K562 (cell line): Measurements from ENCODE around the gene SNAPC2. TPM values are rescaled to one million over a fixed set of nuclear protein-coding genes. Genes with fewer than 3 reads are reported as not detected.

ENCODE experiments used
- DPF2 ChIP-seq: fragments of 450-650 bp; IDR thresholded peaks from 2 replicates; pipeline ENCODE4 v1.6.1; 2016
- ELF4 ChIP-seq: fragments of 450-650 bp; formaldehyde crosslinking; IDR thresholded peaks from 2 replicates; pipeline ENCODE4 v1.4.0; 2022; ENCODE audit warnings: missing genetic modification characterization
- FOS ChIP-seq: IDR thresholded peaks from 3 replicates; pipeline ENCODE4 v1.6.1; 2011; ENCODE audit not compliant: insufficient read length; ENCODE audit errors: extremely low read depth
- FOXJ2 ChIP-seq: fragments of 200-800 bp; sonication (Bioruptor generic); IDR thresholded peaks from 2 replicates; pipeline ENCODE4 v1.6.1; 2016; ENCODE audit warnings: missing genetic modification characterization, missing compliant biosample characterization
- HIVEP1 ChIP-seq: fragments of 250-450 bp; sonication (Bioruptor Pico); IDR thresholded peaks from 2 replicates; pipeline ENCODE4 v1.4.0; 2020; ENCODE audit warnings: mild to moderate bottlenecking
- NCOA4 ChIP-seq: fragments of 450-650 bp; IDR thresholded peaks from 2 replicates; pipeline ENCODE4 v1.6.1; 2018; ENCODE audit warnings: mild to moderate bottlenecking; ENCODE audit not compliant: partially characterized antibody
- RAD21 ChIP-seq, 2 experiments: fragments of 250-450 bp in 1 of 2; fragments of 450-650 bp in 1 of 2; sonication (Bioruptor Pico) in 1 of 2; formaldehyde crosslinking in 1 of 2; IDR thresholded peaks in 1 of 2; conservative IDR thresholded peaks in 1 of 2; 2 replicates each; pipeline versions ENCODE4 v1.4.0 to v1.8.0; 2020 to 2022; ENCODE audit warnings: mild to moderate bottlenecking in 2 of 2, moderate library complexity in 1 of 2
- RBFOX2 ChIP-seq: fragments of 200-400 bp; formaldehyde crosslinking; IDR thresholded peaks from 2 replicates; pipeline ENCODE4 v1.6.1; 2017; ENCODE audit warnings: low read depth, mild to moderate bottlenecking, low read length, moderate library complexity
- RFX1 ChIP-seq: fragments of 450-650 bp; IDR thresholded peaks from 2 replicates; pipeline ENCODE4 v1.6.1; 2016; ENCODE audit warnings: mild to moderate bottlenecking, moderate library complexity
- SMAD1 ChIP-seq: fragments of 150-350 bp; IDR thresholded peaks from 2 replicates; pipeline ENCODE4 v1.6.1; 2014; ENCODE audit warnings: low read length, low read depth; ENCODE audit not compliant: partially characterized antibody
- ZNF165 ChIP-seq: fragments of 250-450 bp; sonication (Bioruptor Pico); IDR thresholded peaks from 2 replicates; pipeline ENCODE4 v1.4.0; 2020; ENCODE audit warnings: borderline replicate concordance
- ZNF175 ChIP-seq: fragments of 200-800 bp; sonication (Bioruptor generic); IDR thresholded peaks from 2 replicates; pipeline ENCODE4 v1.6.1; 2016; ENCODE audit warnings: low read depth, mild to moderate bottlenecking, missing genetic modification characterization, missing compliant biosample characterization
- polyA plus RNA-seq, 8 experiments: library from polyadenylated mRNA; depleted of rRNA in 4 of 8; stranded (reverse) in 5 of 8; unstranded in 3 of 8; fragments of >200 nt; fragmentation: Nextera tagmentation in 2 of 8; fragmentation: Illumina TruSeq in 1 of 8; extraction: Ambion mirVana in 2 of 8; extraction: Trizol in 1 of 8; gene quantifications; 2 replicates each; pipeline versions ENCODE4 v1.2.1 to v1.2.3, GENCODE V29; 2011 to 2014; ENCODE audit warnings: inconsistent platforms in 1 of 8, missing spikeins in 1 of 8
- total RNA-seq, 7 experiments: library from RNA; depleted of rRNA in 6 of 7; stranded (reverse); fragments of >200 nt in 6 of 7; fragmentation: Illumina TruSeq in 2 of 7; extraction: Trizol in 2 of 7; gene quantifications; 2 replicates each; pipeline versions ENCODE4 v1.2.1 to v1.2.3, GENCODE V29; 2011 to 2021; ENCODE audit warnings: low replicate concordance in 1 of 7
- TF ChIP-seq, protein P1 (sequence below): fragments of 200-800 bp; sonication (Bioruptor generic); IDR thresholded peaks from 2 replicates; pipeline ENCODE4 v1.6.1; 2017; ENCODE audit warnings: missing genetic modification characterization, missing compliant biosample characterization
- TF ChIP-seq, protein P2 (sequence below), 2 experiments: fragments of 250-450 bp in 1 of 2; fragments of 450-650 bp in 1 of 2; sonication (Bioruptor Pico) in 1 of 2; IDR thresholded peaks; 2 replicates each; pipeline versions ENCODE4 v1.6.1 to v1.8.0; 2016 to 2021; ENCODE audit warnings: mild to moderate bottlenecking in 2 of 2, moderate library complexity in 2 of 2, missing compliant biosample characterization in 1 of 2, missing genetic modification characterization in 1 of 2
- TF ChIP-seq, protein P3 (sequence below): sonication (generic); formaldehyde crosslinking; IDR thresholded peaks from 2 replicates; pipeline ENCODE4 v1.8.1; 2023; ENCODE audit warnings: mild to moderate bottlenecking, missing genetic modification reagents, moderate library complexity
- TF ChIP-seq, protein P4 (sequence below): IDR thresholded peaks from 2 replicates; pipeline ENCODE4 v1.6.1; 2011; ENCODE audit warnings: borderline replicate concordance, low read depth, mild to moderate bottlenecking, moderate library complexity, low read length; ENCODE audit not compliant: insufficient read depth, poor library complexity, severe bottlenecking

SNAPC2 gene
- total and polyA plus RNA-seq, 9 of the 15 experiments (the other 6 are each of a cell fraction or from before 2014, with no cell fraction given): 0.59 to 45.1 (median 15.3) TPM

DNA sequence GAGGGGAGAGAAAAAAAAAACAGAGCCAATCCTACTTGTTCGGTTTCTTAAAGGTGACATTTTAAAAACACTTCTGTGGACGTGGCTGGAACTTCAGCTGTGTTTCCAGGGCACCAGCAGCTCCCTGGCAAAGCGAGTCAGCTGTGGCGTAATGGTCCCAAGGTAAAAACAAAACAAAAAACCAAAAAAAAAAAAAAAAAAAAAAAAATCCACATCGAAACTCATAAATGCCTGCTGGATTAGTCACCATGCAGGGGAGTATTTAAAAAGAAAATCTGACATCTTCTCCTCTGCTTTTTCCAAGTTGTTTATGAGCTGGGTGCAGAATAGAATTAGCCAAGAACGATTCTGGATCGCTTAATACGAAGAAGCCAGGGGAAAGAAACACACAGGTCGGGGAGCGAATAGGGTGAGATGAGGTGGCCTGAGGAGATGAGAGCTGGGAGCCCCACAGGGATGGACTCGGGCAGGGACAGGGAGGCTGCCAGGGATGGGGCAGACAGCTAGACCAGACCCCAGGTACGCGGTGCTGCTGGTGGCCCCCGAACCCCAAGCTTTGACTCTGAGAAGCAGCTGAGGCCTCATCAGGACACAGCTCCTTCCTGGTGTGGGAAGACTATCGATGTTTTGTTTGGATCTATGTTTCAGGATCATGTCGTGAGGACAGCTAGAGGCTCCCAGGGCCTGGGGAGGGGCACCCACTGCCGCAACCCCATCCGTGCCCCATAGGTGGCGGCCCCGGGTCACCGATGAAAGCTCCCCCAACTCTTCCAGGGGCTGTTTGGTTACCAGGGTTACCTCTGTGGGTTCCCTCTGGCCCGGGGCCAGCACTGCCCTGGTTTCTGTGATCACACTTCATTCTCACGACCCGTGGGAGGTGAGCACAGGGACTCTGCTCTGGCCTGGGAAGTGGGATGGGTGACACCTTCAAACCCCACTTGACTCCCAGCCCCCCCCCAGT lies 8.9 kb downstream of the SNAPC2 start (continued):
- TF ChIP-seq, protein P1, sequence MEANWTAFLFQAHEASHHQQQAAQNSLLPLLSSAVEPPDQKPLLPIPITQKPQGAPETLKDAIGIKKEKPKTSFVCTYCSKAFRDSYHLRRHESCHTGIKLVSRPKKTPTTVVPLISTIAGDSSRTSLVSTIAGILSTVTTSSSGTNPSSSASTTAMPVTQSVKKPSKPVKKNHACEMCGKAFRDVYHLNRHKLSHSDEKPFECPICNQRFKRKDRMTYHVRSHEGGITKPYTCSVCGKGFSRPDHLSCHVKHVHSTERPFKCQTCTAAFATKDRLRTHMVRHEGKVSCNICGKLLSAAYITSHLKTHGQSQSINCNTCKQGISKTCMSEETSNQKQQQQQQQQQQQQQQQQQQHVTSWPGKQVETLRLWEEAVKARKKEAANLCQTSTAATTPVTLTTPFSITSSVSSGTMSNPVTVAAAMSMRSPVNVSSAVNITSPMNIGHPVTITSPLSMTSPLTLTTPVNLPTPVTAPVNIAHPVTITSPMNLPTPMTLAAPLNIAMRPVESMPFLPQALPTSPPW (CRISPR knock-in tag): peak; percentile 35; the same call in 1 of the 2 replicates
- TF ChIP-seq, protein P2, sequence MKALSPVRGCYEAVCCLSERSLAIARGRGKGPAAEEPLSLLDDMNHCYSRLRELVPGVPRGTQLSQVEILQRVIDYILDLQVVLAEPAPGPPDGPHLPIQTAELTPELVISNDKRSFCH (CRISPR knock-in tag; IDR thresholded peaks at IDR 0.05): no peak
- TF ChIP-seq, protein P2 (tag; IDR thresholded peaks at IDR 0.05): no peak
- TF ChIP-seq ELF4 (CRISPR knock-in tag) (no peak), ZNF175 (CRISPR knock-in tag) (no peak), DPF2 (no peak), FOS (no peak), NCOA4 (no peak), FOXJ2 (tag) (peak; percentile 93), RAD21 (CRISPR knock-in tag; conservative IDR thresholded peaks at IDR 0.05 in 1 of 2, IDR thresholded peaks at IDR 0.05 in 1 of 2) (peak in 1 of 2 experiments; percentile 51; a peak in 2 of 4 replicates), SMAD1 (no peak), RFX1 (peak; percentile 86), ZNF165 (CRISPR knock-in tag) (no peak), RBFOX2 (peak; percentile 65), HIVEP1 (CRISPR knock-in tag) (no peak)
- TF ChIP-seq, protein P3, sequence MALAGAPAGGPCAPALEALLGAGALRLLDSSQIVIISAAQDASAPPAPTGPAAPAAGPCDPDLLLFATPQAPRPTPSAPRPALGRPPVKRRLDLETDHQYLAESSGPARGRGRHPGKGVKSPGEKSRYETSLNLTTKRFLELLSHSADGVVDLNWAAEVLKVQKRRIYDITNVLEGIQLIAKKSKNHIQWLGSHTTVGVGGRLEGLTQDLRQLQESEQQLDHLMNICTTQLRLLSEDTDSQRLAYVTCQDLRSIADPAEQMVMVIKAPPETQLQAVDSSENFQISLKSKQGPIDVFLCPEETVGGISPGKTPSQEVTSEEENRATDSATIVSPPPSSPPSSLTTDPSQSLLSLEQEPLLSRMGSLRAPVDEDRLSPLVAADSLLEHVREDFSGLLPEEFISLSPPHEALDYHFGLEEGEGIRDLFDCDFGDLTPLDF (CRISPR knock-in tag): 0 out of 2 replicates have a peak, but pooled peaks have one; percentile 51
- TF ChIP-seq, protein P4, sequence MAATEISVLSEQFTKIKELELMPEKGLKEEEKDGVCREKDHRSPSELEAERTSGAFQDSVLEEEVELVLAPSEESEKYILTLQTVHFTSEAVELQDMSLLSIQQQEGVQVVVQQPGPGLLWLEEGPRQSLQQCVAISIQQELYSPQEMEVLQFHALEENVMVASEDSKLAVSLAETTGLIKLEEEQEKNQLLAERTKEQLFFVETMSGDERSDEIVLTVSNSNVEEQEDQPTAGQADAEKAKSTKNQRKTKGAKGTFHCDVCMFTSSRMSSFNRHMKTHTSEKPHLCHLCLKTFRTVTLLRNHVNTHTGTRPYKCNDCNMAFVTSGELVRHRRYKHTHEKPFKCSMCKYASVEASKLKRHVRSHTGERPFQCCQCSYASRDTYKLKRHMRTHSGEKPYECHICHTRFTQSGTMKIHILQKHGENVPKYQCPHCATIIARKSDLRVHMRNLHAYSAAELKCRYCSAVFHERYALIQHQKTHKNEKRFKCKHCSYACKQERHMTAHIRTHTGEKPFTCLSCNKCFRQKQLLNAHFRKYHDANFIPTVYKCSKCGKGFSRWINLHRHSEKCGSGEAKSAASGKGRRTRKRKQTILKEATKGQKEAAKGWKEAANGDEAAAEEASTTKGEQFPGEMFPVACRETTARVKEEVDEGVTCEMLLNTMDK: peak; percentile 2
- TF ChIP-seq, all 486 proteins: peak for 19
